Stimulated activated CD8-positive, alpha-beta memory T cell treated with anti-CD3 and anti-CD28 coated beads, Interleukin-4, amount 100 ng/mL, for 4 hours (primary cell): ENCODE results near the gene XPO6.

Source experiments
- DNase-seq, 2 donors: peaks; one replicate each; pipeline ENCODE4 v3.0.0-alpha.2; 2020; ENCODE audit warnings: low read depth in 2 of 2, low spot score in 1 of 2

XPO6 gene

GRCh38 chr16:28064706-28065249 is 147.0 kb downstream of the XPO6 start:
- no peak for DNase-seq

DNA sequence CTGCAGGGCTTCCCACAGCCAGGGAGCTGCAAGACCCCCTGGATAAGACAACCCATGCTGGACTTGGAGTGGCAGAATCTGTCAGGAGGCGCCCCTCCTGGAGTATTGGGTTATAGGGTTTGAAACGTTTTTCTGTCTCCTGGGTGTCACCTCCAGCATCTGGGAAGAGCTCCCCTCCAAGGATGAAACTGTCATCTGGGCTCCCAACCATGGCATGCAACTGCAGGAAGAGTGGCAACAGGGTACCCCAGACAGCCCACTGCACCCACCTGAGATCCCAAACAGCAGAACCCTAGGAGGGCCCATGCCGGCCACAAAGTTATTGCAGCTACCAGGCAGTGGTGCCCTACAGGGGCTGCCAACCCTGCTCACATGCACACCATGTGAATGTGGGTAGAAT is 147.6 kb downstream of the XPO6 start:
- no peak for DNase-seq

- no peak for DNase-seq
Measured at GRCh38 chr16:28063591-28064061, 148.1 kb downstream of the XPO6 start, which contains the start of gene GSG1L. GSG1L (minus strand) TSS chr16:28063714; CDS start chr16:28063424, 290 bp downstream.

DNA sequence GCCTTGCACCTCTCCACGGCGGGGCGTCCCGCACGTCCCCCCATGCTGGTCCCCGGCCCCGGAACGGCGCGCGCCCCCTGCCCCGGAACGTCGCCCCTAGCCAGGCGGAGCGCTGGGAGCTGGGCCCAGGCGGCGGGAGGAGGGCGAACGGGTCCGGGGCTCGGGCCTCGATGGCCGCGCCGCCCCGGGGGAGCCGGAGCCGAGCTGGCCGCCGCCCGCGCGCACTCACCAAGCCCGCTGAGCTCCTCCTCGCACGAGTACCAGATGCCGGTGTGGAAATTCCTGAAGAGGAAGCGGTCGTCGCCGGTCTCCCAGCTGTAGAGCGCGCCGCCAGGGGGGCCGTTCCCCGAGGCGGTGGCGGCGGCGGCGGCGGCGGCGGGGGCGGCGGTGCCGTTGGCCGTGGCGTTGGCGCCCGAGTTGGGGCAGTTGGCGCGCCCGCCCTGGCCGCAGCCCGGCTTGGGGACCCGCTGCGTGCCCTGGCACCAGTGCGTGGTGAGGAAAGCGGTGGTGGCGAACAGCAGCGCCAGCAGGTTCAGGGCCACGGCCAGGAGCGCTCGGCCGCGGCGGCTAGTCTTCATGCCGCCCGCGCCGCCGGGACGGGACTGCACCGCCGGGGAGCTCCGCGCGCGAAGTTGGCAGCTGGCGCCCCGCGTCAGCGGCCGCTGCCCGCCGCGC is 148.8 kb downstream of the XPO6 start:
- no peak for DNase-seq

DNA sequence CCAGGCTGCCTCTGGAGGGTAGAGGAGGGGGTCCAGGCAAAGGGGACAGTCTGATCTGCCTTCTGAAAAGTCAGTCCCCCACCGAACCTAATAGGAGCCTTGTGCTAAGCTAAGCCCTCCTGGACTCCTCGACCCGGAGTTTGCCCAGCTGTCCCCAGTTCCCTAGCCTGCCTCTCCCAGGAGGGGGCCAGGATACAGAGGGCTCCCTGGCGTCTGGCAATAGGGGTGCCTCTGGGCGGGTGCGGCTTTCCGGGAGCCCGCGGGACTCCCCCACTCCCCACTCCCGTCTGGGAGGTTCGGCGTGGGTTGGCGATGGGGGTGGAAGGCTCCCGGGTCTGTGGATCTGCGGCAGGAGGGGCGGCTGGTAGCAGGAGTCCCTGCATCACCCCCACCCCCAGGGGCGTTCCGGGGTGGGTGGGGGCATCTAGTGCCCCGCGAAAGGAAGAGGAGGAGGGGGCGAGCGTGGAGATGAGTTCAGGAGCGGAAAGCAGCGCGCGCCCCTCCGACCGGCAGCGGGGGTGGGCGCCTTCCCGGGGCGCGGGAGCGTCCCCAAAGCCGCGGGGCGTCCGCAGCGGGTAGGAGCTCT is 149.4 kb downstream of the XPO6 start:
- no peak for DNase-seq

DNA sequence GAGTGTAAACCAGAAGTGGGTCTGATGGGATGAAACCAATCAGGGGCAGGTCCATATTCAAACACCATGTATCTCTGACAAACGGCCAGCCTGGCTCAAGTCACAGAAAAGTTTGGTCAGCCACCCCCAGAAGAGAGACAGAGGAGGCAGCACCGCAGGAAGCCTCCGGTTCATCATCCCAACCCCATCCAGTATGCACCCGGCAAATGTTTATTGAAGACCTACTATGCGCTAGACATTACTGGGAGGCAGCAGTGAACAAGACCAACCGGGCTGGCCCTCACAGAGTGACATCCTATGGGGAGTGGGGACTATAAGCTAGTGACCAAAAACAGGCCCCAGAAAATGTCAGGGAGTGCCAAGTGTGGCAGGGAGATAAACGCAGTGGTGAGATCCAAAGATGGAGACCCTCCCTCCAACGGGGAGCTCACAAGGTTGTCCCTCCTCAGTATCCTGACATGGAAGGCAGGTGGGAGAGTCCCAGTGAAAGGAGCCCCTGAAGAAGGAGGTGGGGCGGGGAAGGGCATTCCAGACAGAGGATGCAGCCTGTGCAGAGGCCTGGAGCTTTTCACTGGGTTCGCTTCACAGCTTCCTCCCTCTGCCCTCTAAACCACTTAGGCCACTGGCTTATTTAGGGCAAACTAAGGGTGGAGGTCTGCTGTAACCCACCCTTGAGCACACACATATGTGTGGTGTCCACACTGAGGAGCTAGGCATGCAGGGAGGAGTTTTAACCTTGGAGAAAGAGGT is 150.2 kb downstream of the XPO6 start:
- no peak for DNase-seq

GRCh38 chr16:28059841-28060575 is 151.8 kb downstream of the XPO6 start:
- DNase-seq: no peak

GRCh38 chr16:28058839-28059589 is 152.8 kb downstream of the XPO6 start:
- no peak for DNase-seq

GRCh38 chr16:28057949-28058348 is 153.8 kb downstream of the XPO6 start:
- DNase-seq: no peak

DNA sequence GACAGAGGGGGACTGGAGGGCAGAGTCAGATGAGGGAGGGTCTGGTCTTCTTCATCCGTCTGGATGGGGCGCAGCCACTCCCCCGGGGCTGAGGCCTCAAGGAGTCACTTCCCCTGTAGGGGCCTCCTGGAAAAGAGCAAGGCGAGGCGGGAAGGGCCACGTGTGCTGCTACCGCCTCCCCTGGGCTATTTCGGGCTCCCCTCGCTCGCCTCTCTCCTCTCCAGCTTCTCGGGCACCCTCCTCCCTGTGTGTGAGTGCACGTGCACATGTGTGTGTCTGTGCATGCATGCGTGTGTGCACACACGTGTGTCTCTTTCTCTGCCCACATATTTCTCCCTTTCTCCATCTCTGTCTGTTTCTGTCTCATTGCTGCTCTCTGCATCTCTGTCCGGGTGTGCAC is 158.3 kb downstream of the XPO6 start:
- DNase-seq: no peak

- no peak for DNase-seq
Measured at GRCh38 chr16:28052274-28053128, 159.3 kb downstream of the XPO6 start.

DNA sequence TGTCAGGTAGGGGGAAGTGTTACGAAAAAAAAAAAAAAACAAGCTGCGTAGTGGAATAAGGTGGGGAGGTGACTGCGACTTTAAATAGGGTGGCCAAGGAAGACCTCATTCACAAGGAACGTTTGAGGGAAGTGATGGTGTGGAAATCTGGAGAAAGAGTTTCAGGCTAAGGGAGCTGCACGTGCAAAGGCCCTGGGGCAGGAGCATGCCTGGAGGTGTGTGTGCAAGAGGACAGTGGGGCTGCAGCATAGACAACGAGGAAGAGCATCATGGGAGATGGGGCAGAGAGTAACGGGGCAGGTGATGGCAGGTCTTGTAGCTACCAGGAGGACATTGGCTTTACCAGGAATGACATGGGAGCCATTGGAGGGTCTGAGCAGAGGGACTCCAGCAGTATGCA is 160.3 kb downstream of the XPO6 start:
- no peak for DNase-seq
